HFF-Myc (cell line): ENCODE results near the gene CNGA3.

ENCODE experiments used
- DNase-seq: peaks from one replicate; pipeline ENCODE4 v3.0.0-alpha.2; 2011; ENCODE audit warnings: low read depth; ENCODE audit errors: extremely low read depth
- H3K4me3 ChIP-seq: replicated peaks from 2 replicates; pipeline ENCODE4 v1.5.1; 2011; ENCODE audit warnings: low read depth, mild to moderate bottlenecking, control low read depth, low read length
- CTCF ChIP-seq: IDR thresholded peaks from 2 replicates; pipeline ENCODE4 v1.5.1; 2012; ENCODE audit warnings: mild to moderate bottlenecking, low read depth, low read length, control low read depth; ENCODE audit errors: missing control alignments

Gene CNGA3

GRCh38 chr2:98367721-98368120, 21.5 kb downstream of the CNGA3 start:
- no peak for DNase-seq
- no peak overlapping the region for H3K4me3 ChIP-seq
- TF ChIP-seq CTCF = no peak

- no peak for TF ChIP-seq CTCF
- no peak overlapping the region for H3K4me3 ChIP-seq
- no peak for DNase-seq
Measured at GRCh38 chr2:98369710-98370239, 23.5 kb downstream of the CNGA3 start.

GRCh38 chr2:98372121-98372520, 25.9 kb downstream of the CNGA3 start:
- TF ChIP-seq CTCF = no peak
- DNase-seq = no peak
- H3K4me3 ChIP-seq = no peak overlapping the region

GRCh38 chr2:98372579-98372978, 26.3 kb downstream of the CNGA3 start:
- no peak for TF ChIP-seq CTCF
- no peak for DNase-seq
- H3K4me3 ChIP-seq = no peak overlapping the region

GRCh38 chr2:98374286-98374685, 28.0 kb downstream of the CNGA3 start:
- no peak overlapping the region for H3K4me3 ChIP-seq
- no peak for DNase-seq
- no peak for TF ChIP-seq CTCF

- no peak for TF ChIP-seq CTCF
- no peak for DNase-seq
- H3K4me3 ChIP-seq = no peak overlapping the region
Measured at GRCh38 chr2:98374958-98375570, 28.8 kb downstream of the CNGA3 start.
